ENCODE results near the gene SF3B6.

Gene SF3B6

GRCh38 chr2:24018241-24018640, 57.9 kb downstream of the SF3B6 start:
- no peak for DNase-seq (ENCODE audit: low read depth)

- no peak for DNase-seq (ENCODE audit: low read depth)
Measured at GRCh38 chr2:24017711-24018110, 58.4 kb downstream of the SF3B6 start.
